Measurements from ENCODE around the gene CUL2. TPM values are rescaled to one million over a fixed set of nuclear protein-coding genes. Genes with fewer than 3 reads are reported as not detected.
"Not testable (repeated sequence)": the region's sequence is repeated elsewhere in the genome, so short reads cannot be mapped to it uniquely, and the experiment has no call there.

CUL2 gene
- total and polyA plus RNA-seq, 2 experiments from 2014 or later: 25.8 to 34.4 TPM

GRCh38 chr10:34985146-34985545, 105.0 kb downstream of the CUL2 start:
- no peaks in the 10 kb centered on the region for H3K9me2 ChIP-seq (replicated peaks; ENCODE audit: insufficient read depth)
- H4K20me1 ChIP-seq (ENCODE audit: insufficient read depth, poor library complexity, severe bottlenecking): no peaks in the 10 kb centered on the region
- WGBS (ENCODE audit: low lambda C conversion rate, missing lambda C conversion rate): 100% methylated on average over 2 of the region's 2 CpGs
- H3K4me3 ChIP-seq: no peak overlapping the region
- no peak overlapping the region for H2AFZ ChIP-seq
- H3K36me3 ChIP-seq (replicated peaks; ENCODE audit: insufficient read depth, low read depth): no peaks in the 10 kb centered on the region
- H3K79me2 ChIP-seq: no peaks in the 10 kb centered on the region
- DNase-seq (ENCODE audit: low spot score): no peak
- H3K27me3 ChIP-seq: no peaks in the 10 kb centered on the region
- no peak overlapping the region for H3K27ac ChIP-seq
- peaks cover 5% of the 10 kb centered on the region for H3K9me3 ChIP-seq (ENCODE audit: low read depth)
- no peak overlapping the region for H3K4me2 ChIP-seq
- H3K4me1 ChIP-seq (ENCODE audit: insufficient read depth): no peaks in the 10 kb centered on the region
- TF ChIP-seq EZH2phosphoT487 (IDR thresholded peaks at IDR 0.05; ENCODE audit: low read depth, severe bottlenecking, unreplicated experiment) (no peak), EZH2 (IDR thresholded peaks at IDR 0.05; ENCODE audit: borderline replicate concordance) (no peak), CTCF (IDR thresholded peaks at IDR 0.05; ENCODE audit: poor library complexity) (no peak)

- H3K36me3 ChIP-seq (replicated peaks; ENCODE audit: insufficient read depth, low read depth): no peaks in the 10 kb centered on the region
- no peak overlapping the region for H2AFZ ChIP-seq
- peaks cover 5% of the 10 kb centered on the region for H3K9me3 ChIP-seq (ENCODE audit: low read depth)
- no peak overlapping the region for H3K4me3 ChIP-seq
- no peak overlapping the region for H3K27ac ChIP-seq
- no peak overlapping the region for H3K4me2 ChIP-seq
- H3K79me2 ChIP-seq: no peaks in the 10 kb centered on the region
- H3K9me2 ChIP-seq (replicated peaks; ENCODE audit: insufficient read depth): no peaks in the 10 kb centered on the region
- TF ChIP-seq EZH2phosphoT487 (IDR thresholded peaks at IDR 0.05; ENCODE audit: low read depth, severe bottlenecking, unreplicated experiment) (no peak), EZH2 (IDR thresholded peaks at IDR 0.05; ENCODE audit: borderline replicate concordance) (no peak), CTCF (IDR thresholded peaks at IDR 0.05; ENCODE audit: poor library complexity) (no peak)
- WGBS (ENCODE audit: low lambda C conversion rate, missing lambda C conversion rate): 97% methylated on average over 2 of the region's 2 CpGs
- H3K4me1 ChIP-seq (ENCODE audit: insufficient read depth): no peaks in the 10 kb centered on the region
- no peak for DNase-seq (ENCODE audit: low spot score)
- H4K20me1 ChIP-seq (ENCODE audit: insufficient read depth, poor library complexity, severe bottlenecking): no peaks in the 10 kb centered on the region
- no peaks in the 10 kb centered on the region for H3K27me3 ChIP-seq
Observed at GRCh38 chr10:34981844-34982243, 108.3 kb downstream of the CUL2 start.

GRCh38 chr10:34979938-34980337, 110.2 kb downstream of the CUL2 start:
- no peak overlapping the region for H3K4me2 ChIP-seq
- no peak overlapping the region for H2AFZ ChIP-seq
- no peak for TF ChIP-seq CTCF (IDR thresholded peaks at IDR 0.05; ENCODE audit: poor library complexity)
- H3K9me3 ChIP-seq (ENCODE audit: low read depth): peaks cover 4% of the 10 kb centered on the region
- no peaks in the 10 kb centered on the region for H4K20me1 ChIP-seq (ENCODE audit: insufficient read depth, poor library complexity, severe bottlenecking)
- H3K36me3 ChIP-seq (replicated peaks; ENCODE audit: insufficient read depth, low read depth): no peaks in the 10 kb centered on the region
- no peaks in the 10 kb centered on the region for H3K27me3 ChIP-seq
- no peaks in the 10 kb centered on the region for H3K79me2 ChIP-seq
- WGBS (ENCODE audit: low lambda C conversion rate, missing lambda C conversion rate): 77% methylated on average over 2 of the region's 2 CpGs
- no peaks in the 10 kb centered on the region for H3K9me2 ChIP-seq (replicated peaks; ENCODE audit: insufficient read depth)
- no peak for DNase-seq (ENCODE audit: low spot score)
- no peak overlapping the region for H3K4me3 ChIP-seq
- no peaks in the 10 kb centered on the region for H3K4me1 ChIP-seq (ENCODE audit: insufficient read depth)
- no peak overlapping the region for H3K27ac ChIP-seq

- Histone ChIP-seq H3K9me3 (ENCODE audit: low read depth) (no peaks in the 10 kb centered on the region), H3K27ac (no peak overlapping the region), H2AFZ (no peak overlapping the region), H3K4me3 (no peak overlapping the region), H3K4me2 (no peak overlapping the region), H3K9me2 (replicated peaks; ENCODE audit: insufficient read depth) (no peaks in the 10 kb centered on the region), H3K36me3 (replicated peaks; ENCODE audit: insufficient read depth, low read depth) (no peaks in the 10 kb centered on the region), H3K79me2 (no peaks in the 10 kb centered on the region), H3K27me3 (no peaks in the 10 kb centered on the region), H3K4me1 (ENCODE audit: insufficient read depth) (no peaks in the 10 kb centered on the region), H4K20me1 (ENCODE audit: insufficient read depth, poor library complexity, severe bottlenecking) (no peaks in the 10 kb centered on the region)
- DNase-seq (ENCODE audit: low spot score): no peak
- TF ChIP-seq EZH2phosphoT487 (IDR thresholded peaks at IDR 0.05; ENCODE audit: low read depth, severe bottlenecking, unreplicated experiment) (no peak), EZH2 (IDR thresholded peaks at IDR 0.05; ENCODE audit: borderline replicate concordance) (no peak), CTCF (IDR thresholded peaks at IDR 0.05; ENCODE audit: poor library complexity) (no peak)
- 77% methylated on average over 7 of the region's 7 CpGs for WGBS (ENCODE audit: low lambda C conversion rate, missing lambda C conversion rate)
Observed at GRCh38 chr10:34978080-34978479, 112.1 kb downstream of the CUL2 start.

- H3K9me2 ChIP-seq (replicated peaks; ENCODE audit: insufficient read depth); DNase-seq (ENCODE audit: low spot score); H3K9me3 ChIP-seq (ENCODE audit: low read depth); H3K4me2 ChIP-seq; H2AFZ ChIP-seq; H3K27ac ChIP-seq; H3K4me3 ChIP-seq; H3K4me1 ChIP-seq (ENCODE audit: insufficient read depth); H3K79me2 ChIP-seq; H3K36me3 ChIP-seq (replicated peaks; ENCODE audit: insufficient read depth, low read depth); H3K27me3 ChIP-seq; H4K20me1 ChIP-seq (ENCODE audit: insufficient read depth, poor library complexity, severe bottlenecking): not testable (repeated sequence)
- over 99% methylated on average over 18 of the region's 29 CpGs for WGBS (ENCODE audit: low lambda C conversion rate, missing lambda C conversion rate)
Observed at GRCh38 chr10:34976380-34976910, 113.7 kb downstream of the CUL2 start.

Measured in hepatocyte (in vitro differentiated cells).